HepG2 (cell line): ENCODE measurements around the gene FNDC3B. TPM values are rescaled to one million over a fixed set of nuclear protein-coding genes. Genes with fewer than 3 reads are reported as not detected.

Experiments
- ATAC-seq: fragments of 200-7000 bp; cut with Tn5 transposase; 3 replicates; pipeline ENCODE4 v1.9.1; 2020; ENCODE audit warnings: mild to moderate bottlenecking, moderate library complexity
- BruUV-seq: library from RNA; stranded (reverse); fragments of 400-500 nt; replicated peaks from 2 replicates; lab custom pipeline; 2021; lab: Mats Ljungman, UMichigan
- CTCF ChIA-PET: fragments of 300-600 bp; formaldehyde crosslinking; extraction: SDS; loops from one replicate; lab custom pipeline; 2021; ENCODE audit warnings: low total read pairs, inconsistent platforms, low intra/inter-chr PET ratio; lab: Yijun Ruan, JAX
- POLR2A ChIA-PET: fragments of 350-600 bp; sonication (Branson Sonifier 250); formaldehyde crosslinking; loops from one replicate; lab custom pipeline; 2020; ENCODE audit warnings: antibody characterized with exemption, inconsistent platforms; lab: Yijun Ruan, JAX
- DNase-seq: peaks from one replicate; pipeline ENCODE4 v3.0.0-alpha.2; 2015; ENCODE audit warnings: low spot score
- FAIRE-seq: peaks from 3 replicates; lab custom pipeline; 2011; peaks lifted over from hg19 to GRCh38; lab: Jason Lieb, UNC
- H2AFZ ChIP-seq: one replicate; pipeline ENCODE4 v1.6.1; 2011; ENCODE audit warnings: low read length, inconsistent platforms
- H3K27ac ChIP-seq: fragments of 300-600 bp; 3 replicates; pipeline ENCODE4 v1.8.0; 2011; ENCODE audit warnings: mixed run types, mild to moderate bottlenecking, mixed read lengths, low read length, inconsistent platforms; ENCODE audit not compliant: insufficient read depth; ENCODE audit errors: extremely low read length
- H3K27me3 ChIP-seq, 2 experiments: fragments of 200-600 bp in 1 of 2; 2 replicates in 1 of 2; 3 replicates in 1 of 2; pipeline versions ENCODE4 v1.6.0 to v1.8.0; 2011; ENCODE audit warnings: low read length in 2 of 2, mild to moderate bottlenecking in 2 of 2, moderate library complexity in 2 of 2, inconsistent platforms in 1 of 2; ENCODE audit not compliant: insufficient read depth in 2 of 2, control insufficient read depth in 1 of 2
- H3K36me3 ChIP-seq, 2 experiments: fragments of 200-600 bp in 1 of 2; replicated peaks in 1 of 2; 2 replicates in 1 of 2; 3 replicates in 1 of 2; pipeline versions ENCODE4 v1.5.1 to v1.8.0; 2011; ENCODE audit warnings: low read length in 2 of 2, inconsistent platforms in 1 of 2; ENCODE audit not compliant: insufficient read depth in 2 of 2, control insufficient read depth in 1 of 2
- H3K4me1 ChIP-seq: 2 replicates; pipeline ENCODE4 v1.5.1; 2012; ENCODE audit warnings: low read length, inconsistent platforms; ENCODE audit not compliant: insufficient read depth
- H3K4me2 ChIP-seq: 2 replicates; pipeline ENCODE4 v1.6.0; 2011; ENCODE audit warnings: low read depth, low read length, inconsistent platforms
- H3K4me3 ChIP-seq, 3 experiments: fragments of 200-600 bp in 1 of 3; sonication (generic), shearing (Covaris generic) in 1 of 3; replicated peaks in 1 of 3; 2 replicates each; pipeline ENCODE4 v1.5.1; 2011 to 2016; ENCODE audit warnings: low read length in 3 of 3, inconsistent platforms in 2 of 3, low read depth in 2 of 3, mild to moderate bottlenecking in 2 of 3, control low read depth in 1 of 3, mixed read lengths in 1 of 3; ENCODE audit not compliant: insufficient read depth in 1 of 3
- H3K79me2 ChIP-seq: one replicate; pipeline ENCODE4 v1.6.1; 2011; ENCODE audit warnings: low read length, inconsistent platforms; ENCODE audit not compliant: insufficient read depth
- H3K9ac ChIP-seq: 2 replicates; pipeline ENCODE4 v1.6.0; 2011; ENCODE audit warnings: mild to moderate bottlenecking, low read depth, low read length, inconsistent platforms; ENCODE audit not compliant: insufficient read depth
- H3K9me3 ChIP-seq: 2 replicates; pipeline ENCODE4 v1.5.1; 2012; ENCODE audit warnings: mild to moderate bottlenecking, low read length
- H4K20me1 ChIP-seq: 2 replicates; pipeline ENCODE4 v1.6.0; 2011; ENCODE audit warnings: inconsistent platforms, mild to moderate bottlenecking, low read length, moderate library complexity; ENCODE audit not compliant: insufficient read depth
- AKAP8 ChIP-seq: sonication (generic); formaldehyde crosslinking; IDR thresholded peaks from 2 replicates; pipeline ENCODE4 v1.5.1; 2020; ENCODE audit warnings: mild to moderate bottlenecking, missing genetic modification reagents
- ELF1 ChIP-seq: sonication (generic); formaldehyde crosslinking; IDR thresholded peaks from 2 replicates; pipeline ENCODE4 v1.4.0; 2020; ENCODE audit warnings: missing genetic modification reagents
- ELK4 ChIP-seq: sonication (generic); formaldehyde crosslinking; IDR thresholded peaks from 2 replicates; pipeline ENCODE4 v1.9.0; 2021; ENCODE audit warnings: missing genetic modification reagents, borderline replicate concordance
- HBP1 ChIP-seq: IDR thresholded peaks from 2 replicates; pipeline ENCODE4 v1.6.1; 2016; ENCODE audit warnings: low read depth, control low read depth
- HDAC2 ChIP-seq: sonication (generic); formaldehyde crosslinking; IDR thresholded peaks from 2 replicates; pipeline ENCODE4 v1.4.0; 2020; ENCODE audit warnings: missing genetic modification reagents
- HMGA1 ChIP-seq: sonication (generic); formaldehyde crosslinking; conservative IDR thresholded peaks from 2 replicates; pipeline ENCODE4 v1.4.0; 2020; ENCODE audit warnings: missing genetic modification reagents
- MAFK ChIP-seq, 2 experiments: IDR thresholded peaks in 1 of 2; conservative IDR thresholded peaks in 1 of 2; 2 replicates each; pipeline ENCODE4 v1.6.1; 2011; ENCODE audit warnings: improper control_type of control experiment in 2 of 2, low read length in 2 of 2
- NONO ChIP-seq, 2 experiments: fragments of 450-650 bp in 1 of 2; sonication (generic) in 1 of 2; formaldehyde crosslinking in 1 of 2; IDR thresholded peaks in 1 of 2; conservative IDR thresholded peaks in 1 of 2; 2 replicates each; pipeline versions ENCODE4 v1.6.1 to v1.8.0; 2017 to 2022; ENCODE audit warnings: mild to moderate bottlenecking in 1 of 2, missing genetic modification reagents in 1 of 2, moderate library complexity in 1 of 2
- PATZ1 ChIP-seq: sonication (generic); formaldehyde crosslinking; IDR thresholded peaks from 2 replicates; pipeline ENCODE4 v1.4.0; 2020; ENCODE audit warnings: missing genetic modification reagents
- POLR2AphosphoS5 ChIP-seq: IDR thresholded peaks from 2 replicates; pipeline ENCODE4 v1.6.1; 2012; ENCODE audit warnings: low read depth, low read length
- POLR2G ChIP-seq: fragments of 200-400 bp; formaldehyde crosslinking; IDR thresholded peaks from 2 replicates; pipeline ENCODE4 v1.6.1; 2018; ENCODE audit warnings: mild to moderate bottlenecking, low read depth, low read length, moderate library complexity
- RBM22 ChIP-seq: fragments of 200-400 bp; formaldehyde crosslinking; optimal IDR thresholded peaks from 2 replicates; pipeline ENCODE3; 2017; ENCODE audit warnings: mild to moderate bottlenecking, low read length, moderate library complexity
- SAFB2 ChIP-seq: sonication (generic); formaldehyde crosslinking; IDR thresholded peaks from 2 replicates; pipeline ENCODE4 v1.5.1; 2020; ENCODE audit warnings: missing genetic modification reagents, low read depth, mild to moderate bottlenecking, borderline replicate concordance
- ZBTB1 ChIP-seq: sonication (generic); formaldehyde crosslinking; IDR thresholded peaks from 2 replicates; pipeline ENCODE4 v1.4.0; 2020; ENCODE audit warnings: missing genetic modification reagents, borderline replicate concordance
- ZNF317 ChIP-seq: sonication (generic); formaldehyde crosslinking; IDR thresholded peaks from 2 replicates; pipeline ENCODE4 v1.5.0; 2020; ENCODE audit warnings: mild to moderate bottlenecking, missing genetic modification reagents
- ZNF44 ChIP-seq: sonication (generic); formaldehyde crosslinking; IDR thresholded peaks from 2 replicates; pipeline ENCODE4 v1.5.1; 2020; ENCODE audit warnings: mild to moderate bottlenecking, missing genetic modification reagents
- ZNF703 ChIP-seq: sonication (generic); formaldehyde crosslinking; IDR thresholded peaks from 2 replicates; pipeline ENCODE4 v1.5.1; 2020; ENCODE audit warnings: missing genetic modification reagents, mild to moderate bottlenecking, moderate library complexity, borderline replicate concordance
- WGBS: methylation state at CpG from one replicate; pipeline ENCODE4 v1.1.6; 2017; ENCODE audit warnings: low lambda C conversion rate; 5-methylcytosine and 5-hydroxymethylcytosine counted together
- in situ Hi-C: cut with HindIII; loops from 2 replicates; pipeline ENCODE4 v1.10.0; 2017; ENCODE audit warnings: low pct_unique_long_range_greater_than_20kb; ENCODE audit not compliant: extremely low pct_ligation_motif_present
- intact Hi-C: fragments of 100-400 bp; cut with micrococcal nuclease; formaldehyde crosslinking; loops from one replicate; pipeline ENCODE4 v1.10.0; 2022; ENCODE audit not compliant: unreplicated experiment
- polyA plus RNA-seq, 8 experiments: library from polyadenylated mRNA; depleted of rRNA in 3 of 8; stranded (reverse) in 7 of 8; unstranded in 1 of 8; fragments of >200 nt; fragmentation: Illumina TruSeq in 4 of 8; extraction: Trizol in 4 of 8; gene quantifications; 2 replicates each; pipeline versions ENCODE4 v1.2.1 to v1.2.3, GENCODE V29; 2011 to 2016; ENCODE audit warnings: low read depth in 4 of 8, missing spikeins in 1 of 8, mixed read lengths in 1 of 8; ENCODE audit not compliant: insufficient read depth in 1 of 8
- total RNA-seq, 5 experiments: library from RNA; depleted of rRNA; stranded (reverse); fragments of >200 nt; fragmentation: Illumina TruSeq; extraction: Trizol; gene quantifications; 2 replicates each; pipeline ENCODE4 v1.2.3, GENCODE V29; 2016; ENCODE audit warnings: low read depth in 1 of 5

Gene FNDC3B
- total and polyA plus RNA-seq, 2 of the 13 experiments (the other 11 are each of a cell fraction or from before 2014, with no cell fraction given) = 74.8 to 103 TPM

GRCh38 chr3:172078721-172079120 is 39.3 kb downstream of the FNDC3B start (continued):
- no peak for TF ChIP-seq ZBTB1 (CRISPR knock-in tag)
- no peak for TF ChIP-seq ELF1

GRCh38 chr3:172079326-172079976 is 40.1 kb downstream of the FNDC3B start:
- Histone ChIP-seq H3K9me3 (no peaks in the 10 kb centered on the region), H3K36me3 (peaks cover 6 to 12% of the 10 kb centered on the region in 2 experiments; a peak in 4 of 5 replicates), H3K27me3 (no peaks in the 10 kb centered on the region), H3K9ac (no peak overlapping the region), H3K4me3 (no peak overlapping the region), H4K20me1 (peaks cover 95% of the 10 kb centered on the region), H2AFZ (no peak overlapping the region), H3K4me1 (peaks cover 100% of the 10 kb centered on the region), H3K79me2 (peaks cover 100% of the 10 kb centered on the region), H3K4me2 (peak overlapping the region; percentile 46), H3K27ac (peak overlapping the region; percentile 66)
- no TSS peak for BruUV-seq
- ChIA-PET CTCF (no interaction called here), POLR2A (interaction anchor here (1.3 to 1.4 kb wide), 2 partner anchors 13 kb away, joined by 4 to 6 read pairs; no protein-coding TSS in a partner anchor)
- ATAC-seq = no peak
- DNase-seq = no peak
- WGBS = 84% methylated on average over 3 of the region's 3 CpGs
- TF ChIP-seq SAFB2 (CRISPR knock-in tag) (no peak), MAFK (conservative IDR thresholded peaks at IDR 0.05 in 1 of 2, IDR thresholded peaks at IDR 0.05 in 1 of 2; ENCODE audit: low read length in 2 of 2) (peak in 1 of 2 experiments; percentile 1; a peak in 1 of 4 replicates), PATZ1 (CRISPR knock-in tag) (no peak), ZNF703 (CRISPR knock-in tag) (no peak), AKAP8 (CRISPR knock-in tag) (no peak), ZNF317 (CRISPR knock-in tag) (no peak), ELK4 (CRISPR knock-in tag) (no peak), HBP1 (CRISPR knock-in tag) (no peak), HDAC2 (no peak), HMGA1 (CRISPR knock-in tag) (no peak), POLR2AphosphoS5 (0 out of 2 replicates have a peak, but pooled peaks have one; percentile 3), ZNF44 (CRISPR knock-in tag) (no peak), POLR2G (0 out of 2 replicates have a peak, but pooled peaks have one; percentile 7), RBM22 (peak; percentile 92), NONO (IDR thresholded peaks at IDR 0.05) (no peak), NONO (CRISPR knock-in tag; conservative IDR thresholded peaks at IDR 0.05) (no peak)
- in situ Hi-C loops (no loop called here), intact Hi-C loops (no loop called here)
- no peak for FAIRE-seq
